ENCODE measurements around the gene DHRSX. TPM values are rescaled to one million over a fixed set of nuclear protein-coding genes. Genes with fewer than 3 reads are reported as not detected.

DHRSX gene
- total and polyA plus RNA-seq, 9 of the 15 experiments (the other 6 are each of a cell fraction or from before 2014, with no cell fraction given): 0.59 to 11.0 (median 6.2) TPM

DNA sequence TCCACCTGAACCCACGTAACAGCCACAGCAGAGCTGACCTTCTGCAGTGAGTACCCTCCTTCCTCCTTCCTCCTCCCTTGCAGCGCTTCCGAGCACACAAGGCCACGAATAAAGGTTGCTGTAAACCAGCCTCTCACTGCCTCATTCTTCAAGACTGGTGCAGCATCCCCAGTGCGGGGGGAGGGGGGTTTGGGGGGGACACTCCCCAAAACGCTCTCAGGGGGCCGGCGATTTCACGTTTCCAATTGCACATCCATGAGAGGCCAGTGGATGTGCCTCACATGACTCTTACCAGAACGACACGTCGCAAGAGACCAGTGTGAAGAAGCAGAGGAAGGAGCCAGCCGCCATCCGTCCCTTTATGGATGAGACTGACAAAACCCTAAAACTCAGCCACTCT is 5.2 kb downstream of the DHRSX start:
- FAIRE-seq: no peak
- no peak for TF ChIP-seq ZBTB7A (IDR thresholded peaks at IDR 0.05; ENCODE audit: borderline replicate concordance, control insufficient read depth, low read depth, low read length)
- H2AFZ ChIP-seq (ENCODE audit: low read depth, low read length): no peak overlapping the region

GRCh38 chrX:2492531-2493218 is 8.1 kb downstream of the DHRSX start:
- Histone ChIP-seq H3K9me3 (replicated peaks; ENCODE audit: control insufficient read depth, insufficient read depth, low read depth, low read length) (no peaks in the 10 kb centered on the region), H2AFZ (ENCODE audit: low read depth, low read length) (no peak overlapping the region), H4K20me1 (replicated peaks; ENCODE audit: control insufficient read depth, insufficient read depth, low read length) (no peaks in the 10 kb centered on the region), H3K9me1 (ENCODE audit: control insufficient read depth, insufficient read depth, low read length) (no peaks in the 10 kb centered on the region), H3K27me3 (ENCODE audit: control insufficient read depth in 2 of 2, insufficient read depth in 2 of 2, low read length in 2 of 2) (no peaks in the 10 kb centered on the region), H3K27ac (ENCODE audit: extremely low read depth, low read depth, low read length) (no peak overlapping the region), H3K4me3 (no peak overlapping the region), H3K79me2 (ENCODE audit: control insufficient read depth, insufficient read depth, low read length) (peaks cover 23% of the 10 kb centered on the region), H3K4me1 (replicated peaks in 1 of 2; ENCODE audit: control insufficient read depth in 2 of 2, insufficient read depth in 2 of 2, low read length in 2 of 2) (no peaks in the 10 kb centered on the region), H3K36me3 (ENCODE audit: control insufficient read depth, insufficient read depth, low read length) (peaks cover 40% of the 10 kb centered on the region; the same call in 1 of the 3 replicates), H3K4me2 (ENCODE audit: insufficient read depth, low read length) (no peak overlapping the region), H3K9ac (ENCODE audit: insufficient read depth in 1 of 2, low read depth in 2 of 2, low read length in 2 of 2) (no peak overlapping the region; a peak in 1 of 4 replicates)
- 98% methylated on average over 17 of the region's 22 CpGs for WGBS (ENCODE audit: insufficient coverage, low coverage, missing lambda C conversion rate)
- in situ Hi-C loops (cut with MboI): no loop called here
- ChIA-PET POLR2A (no interaction called here), CTCF (ENCODE audit: low intra/inter-chr PET ratio) (no interaction called here)
- BruUV-seq (replicated peaks): no TSS peak
- FAIRE-seq: no peak
- intact Hi-C loops (cut with micrococcal nuclease): no loop called here
- no peak for DNase-seq (ENCODE audit: extremely low read depth in 1 of 4, low spot score in 3 of 4)
- TF ChIP-seq POLR2G (IDR thresholded peaks at IDR 0.05; ENCODE audit: low read depth, low read length) (0 out of 2 replicates have a peak, but pooled peaks have one; percentile 31), CHCHD3 (CRISPR knock-in tag; IDR thresholded peaks at IDR 0.05) (no peak), FOXJ3 (CRISPR knock-in tag; IDR thresholded peaks at IDR 0.05) (no peak), DACH1 (IDR thresholded peaks at IDR 0.05; ENCODE audit: partially characterized antibody) (no peak), ZNF507 (tag; conservative IDR thresholded peaks at IDR 0.05) (no peak), BRD9 (IDR thresholded peaks at IDR 0.05; ENCODE audit: low read depth, partially characterized antibody) (no peak)
- no peak for ATAC-seq

More for the DNA sequence above, 5.2 kb downstream of the DHRSX start:
- Histone ChIP-seq H3K9ac (ENCODE audit: insufficient read depth in 1 of 2, low read depth in 2 of 2, low read length in 2 of 2) (no peak overlapping the region), H3K4me2 (ENCODE audit: insufficient read depth, low read length) (no peak overlapping the region), H3K27ac (ENCODE audit: extremely low read depth, low read depth, low read length) (no peak overlapping the region), H4K20me1 (replicated peaks; ENCODE audit: control insufficient read depth, insufficient read depth, low read length) (no peaks in the 10 kb centered on the region), H3K9me3 (replicated peaks; ENCODE audit: control insufficient read depth, insufficient read depth, low read depth, low read length) (no peaks in the 10 kb centered on the region), H3K27me3 (ENCODE audit: control insufficient read depth in 2 of 2, insufficient read depth in 2 of 2, low read length in 2 of 2) (no peaks in the 10 kb centered on the region), H3K4me1 (replicated peaks in 1 of 2; ENCODE audit: control insufficient read depth in 2 of 2, insufficient read depth in 2 of 2, low read length in 2 of 2) (peaks cover 4 to 10% of the 10 kb centered on the region in 2 experiments; a peak in 4 of 5 replicates), H3K79me2 (ENCODE audit: control insufficient read depth, insufficient read depth, low read length) (peaks cover 50% of the 10 kb centered on the region), H3K9me1 (ENCODE audit: control insufficient read depth, insufficient read depth, low read length) (no peaks in the 10 kb centered on the region), H3K36me3 (ENCODE audit: control insufficient read depth, insufficient read depth, low read length) (peaks cover 22% of the 10 kb centered on the region; the same call in 2 of the 3 replicates), H3K4me3 (no peak overlapping the region)
- ChIA-PET POLR2A (no interaction called here), CTCF (ENCODE audit: low intra/inter-chr PET ratio) (no interaction called here)
- in situ Hi-C loops (cut with MboI): no loop called here
- ATAC-seq (no peak), DNase-seq (ENCODE audit: extremely low read depth in 1 of 4, low spot score in 3 of 4) (no peak)
- intact Hi-C loops (cut with micrococcal nuclease): no loop called here
- 100% methylated on average over 2 of the region's 14 CpGs for WGBS (ENCODE audit: insufficient coverage, low coverage, missing lambda C conversion rate)
- BruUV-seq (replicated peaks): no TSS peak
